DND-41 (cell line): ENCODE measurements around the gene USP22.

Experiments
- ATAC-seq: fragments of 200-7000 bp; cut with Tn5 transposase; 3 replicates; pipeline ENCODE4 v1.9.1; 2021; ENCODE audit warnings: low read depth; ENCODE audit not compliant: insufficient read depth
- DNase-seq: peaks from one replicate; pipeline ENCODE4 v3.0.0-alpha.2; 2020
- H2AFZ ChIP-seq: 2 replicates; pipeline ENCODE4 v1.6.0; 2012; ENCODE audit warnings: low read depth, low read length
- H3K27ac ChIP-seq: 2 replicates; pipeline ENCODE4 v1.5.1; 2012; ENCODE audit warnings: low read length, inconsistent platforms
- H3K27me3 ChIP-seq: fragments of 200-600 bp; sonication (generic); 2 replicates; pipeline ENCODE4 v1.6.0; 2012; ENCODE audit warnings: low read length, mild to moderate bottlenecking, inconsistent platforms; ENCODE audit not compliant: insufficient read depth, poor library complexity
- H3K36me3 ChIP-seq: 2 replicates; pipeline ENCODE4 v1.5.1; 2012; ENCODE audit warnings: low read length, inconsistent platforms; ENCODE audit not compliant: insufficient read depth
- H3K4me1 ChIP-seq: 2 replicates; pipeline ENCODE4 v1.5.1; 2012; ENCODE audit warnings: mild to moderate bottlenecking, low read length; ENCODE audit not compliant: insufficient read depth
- H3K4me2 ChIP-seq: 2 replicates; pipeline ENCODE4 v1.6.0; 2012; ENCODE audit warnings: mild to moderate bottlenecking, moderate library complexity, low read length, inconsistent platforms; ENCODE audit not compliant: insufficient read depth
- H3K4me3 ChIP-seq, 2 experiments: fragments of 200-600 bp in 1 of 2; shearing (Covaris generic) in 1 of 2; 2 replicates each; pipeline ENCODE4 v1.5.1; 2012 to 2016; ENCODE audit warnings: inconsistent platforms in 2 of 2, low read length in 2 of 2, mild to moderate bottlenecking in 2 of 2, low read depth in 1 of 2, moderate library complexity in 1 of 2
- H3K79me2 ChIP-seq: 2 replicates; pipeline ENCODE4 v1.6.0; 2012; ENCODE audit warnings: low read length, inconsistent platforms; ENCODE audit not compliant: insufficient read depth
- H3K9ac ChIP-seq: 2 replicates; pipeline ENCODE4 v1.6.0; 2012; ENCODE audit warnings: low read depth, mild to moderate bottlenecking, inconsistent platforms, low read length, moderate library complexity
- H3K9me3 ChIP-seq: 2 replicates; pipeline ENCODE4 v1.5.1; 2012; ENCODE audit warnings: low read length, moderate library complexity, mild to moderate bottlenecking, inconsistent platforms; ENCODE audit not compliant: insufficient read depth, severe bottlenecking
- H4K20me1 ChIP-seq: 2 replicates; pipeline ENCODE4 v1.6.0; 2012; ENCODE audit warnings: low read length; ENCODE audit not compliant: insufficient read depth
- EZH2 ChIP-seq: IDR thresholded peaks from 3 replicates; pipeline ENCODE4 v1.6.1; 2012; ENCODE audit warnings: borderline replicate concordance, low read depth, mild to moderate bottlenecking, moderate library complexity, low read length, inconsistent platforms; ENCODE audit not compliant: severe bottlenecking
- TF ChIP-seq, protein P1 (sequence below): IDR thresholded peaks from 2 replicates; pipeline ENCODE4 v1.5.1; 2012; ENCODE audit warnings: borderline replicate concordance, low read length, moderate library complexity, mild to moderate bottlenecking; ENCODE audit not compliant: poor library complexity, severe bottlenecking; ENCODE audit errors: extremely low read depth

USP22 gene

DNA sequence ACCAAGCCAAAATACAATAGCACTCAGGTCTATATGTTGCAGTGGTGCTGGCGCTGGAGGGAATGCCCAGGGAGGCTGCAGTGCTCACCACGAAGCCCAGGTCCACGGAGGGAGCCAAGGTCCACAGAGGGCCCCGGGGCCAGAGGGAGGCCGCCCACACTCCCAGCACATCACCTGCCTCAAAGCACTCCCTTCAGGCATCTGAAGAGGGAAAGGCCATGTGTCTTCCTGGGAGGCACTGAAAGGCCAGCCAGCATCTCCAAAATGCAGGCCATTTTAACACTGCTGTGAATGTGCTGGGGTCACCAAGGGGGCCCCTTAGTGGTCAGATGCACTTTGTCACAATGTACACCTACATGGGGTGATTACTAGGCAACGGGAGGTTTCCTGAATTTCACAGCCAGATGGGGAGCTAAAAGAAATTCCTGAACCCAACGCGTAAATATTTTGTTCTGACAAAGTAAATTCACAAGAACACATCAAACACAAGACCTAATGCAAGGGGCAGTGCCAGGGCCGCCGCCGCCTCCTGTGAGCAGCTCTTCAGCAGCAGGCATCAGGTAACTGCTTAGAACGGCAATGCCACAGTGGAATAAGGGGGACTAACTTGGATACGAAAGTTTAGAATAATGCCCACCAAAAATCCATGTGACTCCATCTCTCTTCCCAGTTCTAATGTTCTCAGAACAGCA, 42.8 kb downstream of the USP22 start:
- TF ChIP-seq EZH2 = no peak
- TF ChIP-seq, protein P1, sequence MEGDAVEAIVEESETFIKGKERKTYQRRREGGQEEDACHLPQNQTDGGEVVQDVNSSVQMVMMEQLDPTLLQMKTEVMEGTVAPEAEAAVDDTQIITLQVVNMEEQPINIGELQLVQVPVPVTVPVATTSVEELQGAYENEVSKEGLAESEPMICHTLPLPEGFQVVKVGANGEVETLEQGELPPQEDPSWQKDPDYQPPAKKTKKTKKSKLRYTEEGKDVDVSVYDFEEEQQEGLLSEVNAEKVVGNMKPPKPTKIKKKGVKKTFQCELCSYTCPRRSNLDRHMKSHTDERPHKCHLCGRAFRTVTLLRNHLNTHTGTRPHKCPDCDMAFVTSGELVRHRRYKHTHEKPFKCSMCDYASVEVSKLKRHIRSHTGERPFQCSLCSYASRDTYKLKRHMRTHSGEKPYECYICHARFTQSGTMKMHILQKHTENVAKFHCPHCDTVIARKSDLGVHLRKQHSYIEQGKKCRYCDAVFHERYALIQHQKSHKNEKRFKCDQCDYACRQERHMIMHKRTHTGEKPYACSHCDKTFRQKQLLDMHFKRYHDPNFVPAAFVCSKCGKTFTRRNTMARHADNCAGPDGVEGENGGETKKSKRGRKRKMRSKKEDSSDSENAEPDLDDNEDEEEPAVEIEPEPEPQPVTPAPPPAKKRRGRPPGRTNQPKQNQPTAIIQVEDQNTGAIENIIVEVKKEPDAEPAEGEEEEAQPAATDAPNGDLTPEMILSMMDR = no peak
- peaks cover 88% of the 10 kb centered on the region for H4K20me1 ChIP-seq
- H3K27ac ChIP-seq = no peak overlapping the region
- H2AFZ ChIP-seq = no peak overlapping the region
- peaks cover 4% of the 10 kb centered on the region; the same call in 1 of the 2 replicates for H3K79me2 ChIP-seq
- no peaks in the 10 kb centered on the region for H3K4me1 ChIP-seq
- H3K4me3 ChIP-seq = no peak overlapping the region
- no peaks in the 10 kb centered on the region for H3K9me3 ChIP-seq
- H3K36me3 ChIP-seq = peaks cover 58% of the 10 kb centered on the region
- no peak for ATAC-seq
- H3K4me2 ChIP-seq = no peak overlapping the region
- H3K27me3 ChIP-seq = no peaks in the 10 kb centered on the region
- H3K9ac ChIP-seq = no peak overlapping the region
- DNase-seq = no peak

DNA sequence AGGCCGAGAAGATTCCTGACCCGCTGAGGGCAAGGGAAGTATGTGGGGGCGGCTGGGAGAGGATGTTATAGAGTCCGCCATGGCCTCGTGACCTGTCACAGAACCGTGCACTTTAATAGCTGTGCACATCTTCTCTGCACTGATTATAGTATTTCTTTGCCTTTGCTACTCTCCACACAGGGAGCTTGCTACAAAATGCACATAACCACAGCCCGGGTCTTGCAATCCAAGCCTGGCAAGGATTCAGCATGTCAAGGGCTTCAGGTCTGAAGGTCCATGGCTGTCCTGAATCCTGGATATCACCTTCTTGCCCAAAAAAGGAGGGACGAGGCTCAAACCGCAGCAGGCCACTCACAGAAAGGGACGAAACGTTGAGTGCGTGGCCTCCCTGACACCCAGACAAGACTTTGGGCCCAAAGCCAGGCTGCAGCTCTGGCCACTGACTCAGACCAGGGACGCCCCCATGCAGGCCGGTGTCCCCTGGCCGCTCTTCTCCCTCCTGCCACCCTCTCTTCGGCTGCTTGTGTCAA, 43.7 kb downstream of the USP22 start:
- no peak overlapping the region for H3K9ac ChIP-seq
- no peak overlapping the region for H2AFZ ChIP-seq
- H3K27me3 ChIP-seq = no peaks in the 10 kb centered on the region
- no peak for ATAC-seq
- no peak for TF ChIP-seq EZH2
- TF ChIP-seq, protein P1 = no peak
- peaks cover 80% of the 10 kb centered on the region for H4K20me1 ChIP-seq
- H3K4me1 ChIP-seq = no peaks in the 10 kb centered on the region
- no peaks in the 10 kb centered on the region for H3K9me3 ChIP-seq
- H3K4me3 ChIP-seq = no peak overlapping the region
- H3K36me3 ChIP-seq = peaks cover 49% of the 10 kb centered on the region
- no peak for DNase-seq
- no peak overlapping the region for H3K4me2 ChIP-seq
- peaks cover 4% of the 10 kb centered on the region; the same call in 1 of the 2 replicates for H3K79me2 ChIP-seq
- H3K27ac ChIP-seq = no peak overlapping the region

DNA sequence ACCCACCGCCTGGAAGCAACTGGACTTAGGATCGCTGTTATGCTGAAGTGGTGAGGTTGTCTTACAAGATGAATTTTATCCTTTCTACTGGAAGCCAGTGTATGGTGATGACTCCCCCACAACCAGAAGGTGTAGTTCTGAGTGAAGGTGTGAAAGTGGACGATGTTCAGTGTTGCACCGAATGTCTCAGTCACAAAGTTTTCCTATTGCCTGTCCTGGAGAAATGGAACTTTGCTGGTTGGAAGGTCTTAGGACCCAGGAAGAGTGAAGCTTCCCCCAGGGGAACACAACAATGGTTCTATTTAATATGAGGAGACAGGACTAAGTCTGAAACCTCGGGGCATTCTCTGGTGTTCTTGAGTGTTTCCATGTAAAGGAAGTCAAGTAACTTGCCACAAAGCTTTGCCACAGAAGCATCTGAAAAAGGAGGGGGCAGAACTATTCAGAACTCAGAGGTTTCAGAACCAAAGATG, 44.2 kb downstream of the USP22 start:
- no peak overlapping the region for H2AFZ ChIP-seq
- H4K20me1 ChIP-seq = peaks cover 77% of the 10 kb centered on the region
- H3K4me3 ChIP-seq = no peak overlapping the region
- H3K9ac ChIP-seq = no peak overlapping the region
- no peak for DNase-seq
- H3K9me3 ChIP-seq = no peaks in the 10 kb centered on the region
- H3K4me2 ChIP-seq = no peak overlapping the region
- H3K27me3 ChIP-seq = no peaks in the 10 kb centered on the region
- H3K79me2 ChIP-seq = peaks cover 4% of the 10 kb centered on the region; the same call in 1 of the 2 replicates
- H3K36me3 ChIP-seq = peaks cover 44% of the 10 kb centered on the region
- no peak overlapping the region for H3K27ac ChIP-seq
- no peak for ATAC-seq
- no peaks in the 10 kb centered on the region for H3K4me1 ChIP-seq
- no peak for TF ChIP-seq EZH2
- TF ChIP-seq, protein P1 = no peak
